Nephron (organoid): ENCODE results near the gene DIDO1.

Experiments
- H3K27ac Mint-ChIP-seq, 3 experiments: 2 replicates each; pipeline ENCODE4 v1.8.0; 2020; ENCODE audit warnings: mixed read lengths in 3 of 3, mild to moderate bottlenecking in 2 of 3, moderate library complexity in 1 of 3
- H3K27me3 Mint-ChIP-seq: 2 replicates; pipeline ENCODE4 v1.8.0; 2021; ENCODE audit warnings: low read depth, mild to moderate bottlenecking, moderate library complexity, mixed read lengths
- H3K36me3 Mint-ChIP-seq: 2 replicates; pipeline ENCODE4 v1.8.0; 2020; ENCODE audit warnings: low read depth, mixed read lengths
- H3K4me1 Mint-ChIP-seq: 2 replicates; pipeline ENCODE4 v1.8.0; 2020; ENCODE audit warnings: mixed read lengths
- H3K4me3 Mint-ChIP-seq, 3 experiments: 2 replicates each; pipeline ENCODE4 v1.8.0; 2020; ENCODE audit warnings: mild to moderate bottlenecking in 3 of 3, mixed read lengths in 3 of 3, moderate library complexity in 2 of 3
- H3K9me3 Mint-ChIP-seq: 2 replicates; pipeline ENCODE4 v1.8.0; 2020; ENCODE audit warnings: mixed read lengths
- TF ChIP-seq, protein P1 (sequence below), 3 experiments: fragments of 200-600 bp; sonication (generic); IDR thresholded peaks; one replicate each; pipeline ENCODE4 v1.5.0; 2021; ENCODE audit warnings: antibody characterized with exemption in 3 of 3; ENCODE audit not compliant: unreplicated experiment in 3 of 3

The DIDO1 gene

DNA sequence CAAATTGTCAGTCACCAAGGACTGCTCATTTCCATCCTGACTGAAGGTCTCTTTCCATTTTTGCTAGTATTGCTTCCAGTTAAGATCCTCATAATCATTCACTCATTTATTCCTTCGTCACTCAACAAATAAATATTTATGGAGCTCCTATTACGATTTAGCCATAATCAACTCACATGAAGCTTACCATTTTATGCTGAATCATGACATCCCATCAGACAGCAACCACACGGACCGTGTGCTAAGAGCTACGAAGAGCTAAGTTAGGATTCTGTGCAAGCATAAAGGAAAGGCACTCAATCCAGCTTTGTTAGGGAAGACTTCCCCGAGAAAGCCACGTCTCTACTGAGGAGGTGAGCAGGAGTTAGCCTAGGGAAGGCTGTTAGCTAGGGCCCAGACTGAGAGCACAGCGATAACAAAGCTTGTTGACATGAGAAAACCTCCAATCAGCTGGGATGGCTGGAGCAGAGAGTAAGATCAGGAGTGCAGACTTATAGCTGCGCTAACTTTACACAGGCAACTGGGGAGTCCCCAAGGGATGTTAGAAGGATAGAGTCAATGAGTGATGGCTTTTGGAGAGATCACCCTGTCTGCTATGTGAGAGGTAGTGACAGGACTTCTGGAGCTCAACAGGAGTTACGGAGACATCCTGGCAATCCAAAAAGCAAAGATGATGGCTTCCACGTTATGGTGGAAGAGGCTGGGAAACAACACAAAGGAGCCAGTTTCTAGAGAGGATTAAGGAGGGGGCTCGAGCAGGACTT lies 9.1 kb upstream of the DIDO1 start:
- TF ChIP-seq, protein P1, sequence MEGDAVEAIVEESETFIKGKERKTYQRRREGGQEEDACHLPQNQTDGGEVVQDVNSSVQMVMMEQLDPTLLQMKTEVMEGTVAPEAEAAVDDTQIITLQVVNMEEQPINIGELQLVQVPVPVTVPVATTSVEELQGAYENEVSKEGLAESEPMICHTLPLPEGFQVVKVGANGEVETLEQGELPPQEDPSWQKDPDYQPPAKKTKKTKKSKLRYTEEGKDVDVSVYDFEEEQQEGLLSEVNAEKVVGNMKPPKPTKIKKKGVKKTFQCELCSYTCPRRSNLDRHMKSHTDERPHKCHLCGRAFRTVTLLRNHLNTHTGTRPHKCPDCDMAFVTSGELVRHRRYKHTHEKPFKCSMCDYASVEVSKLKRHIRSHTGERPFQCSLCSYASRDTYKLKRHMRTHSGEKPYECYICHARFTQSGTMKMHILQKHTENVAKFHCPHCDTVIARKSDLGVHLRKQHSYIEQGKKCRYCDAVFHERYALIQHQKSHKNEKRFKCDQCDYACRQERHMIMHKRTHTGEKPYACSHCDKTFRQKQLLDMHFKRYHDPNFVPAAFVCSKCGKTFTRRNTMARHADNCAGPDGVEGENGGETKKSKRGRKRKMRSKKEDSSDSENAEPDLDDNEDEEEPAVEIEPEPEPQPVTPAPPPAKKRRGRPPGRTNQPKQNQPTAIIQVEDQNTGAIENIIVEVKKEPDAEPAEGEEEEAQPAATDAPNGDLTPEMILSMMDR (IDR thresholded peaks at IDR 0.05; ENCODE audit: unreplicated experiment in 3 of 3), result no peak
- Mint-ChIP-seq H3K4me1 (peaks cover 28% of the 10 kb centered on the region), H3K27me3 (no peaks in the 10 kb centered on the region), H3K9me3 (no peaks in the 10 kb centered on the region), H3K36me3 (peaks cover 4% of the 10 kb centered on the region), H3K4me3 (no peak overlapping the region), H3K27ac (no peak overlapping the region)

DNA sequence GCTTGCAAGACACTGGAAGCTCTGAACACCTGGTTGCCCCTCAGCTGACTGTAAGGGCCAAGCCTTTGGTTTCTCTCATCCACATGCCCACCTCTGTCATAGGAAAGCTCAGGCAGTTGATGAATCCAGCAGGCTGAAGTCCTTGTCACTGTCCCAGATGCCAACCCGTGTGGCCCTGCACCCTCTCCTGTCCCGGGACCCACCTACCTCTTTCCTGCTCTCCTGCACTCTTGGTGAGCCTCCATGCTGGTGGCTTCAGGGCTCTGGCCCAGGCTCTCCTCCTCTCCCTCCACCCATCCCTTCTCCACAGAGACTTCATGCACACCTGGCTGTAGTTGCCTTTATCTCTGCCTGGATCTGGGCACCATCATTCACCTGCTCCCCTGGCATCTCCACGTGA lies 7.7 kb upstream of the DIDO1 start:
- TF ChIP-seq, protein P1 (IDR thresholded peaks at IDR 0.05; ENCODE audit: unreplicated experiment in 3 of 3), result no peak
- H3K27ac Mint-ChIP-seq, result no peak overlapping the region

DNA sequence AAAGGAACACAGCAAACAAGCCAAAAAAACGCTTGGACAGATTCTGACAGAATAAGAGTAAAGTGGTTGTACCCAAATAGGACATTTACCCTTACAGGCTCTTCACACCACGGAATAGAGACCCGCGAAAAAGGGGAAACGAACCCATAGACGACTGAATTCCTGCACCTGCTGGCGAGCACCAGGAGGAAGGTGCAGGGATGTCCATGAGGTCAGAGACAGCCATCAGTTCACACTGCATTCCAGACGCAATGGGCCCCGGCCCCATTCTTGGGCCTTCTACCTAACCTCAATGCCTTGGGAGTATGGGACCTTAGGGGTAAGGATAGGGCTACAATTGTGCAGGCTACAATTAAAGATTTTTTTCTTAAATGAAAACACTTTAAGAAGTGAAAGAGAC lies 5.2 kb upstream of the DIDO1 start:
- H3K36me3 Mint-ChIP-seq, result peaks cover 4% of the 10 kb centered on the region

More for the DNA sequence above, 7.7 kb upstream of the DIDO1 start:
- no peak overlapping the region for H3K4me3 Mint-ChIP-seq
- H3K36me3 Mint-ChIP-seq, result peaks cover 4% of the 10 kb centered on the region
- no peaks in the 10 kb centered on the region for H3K9me3 Mint-ChIP-seq
- no peaks in the 10 kb centered on the region for H3K27me3 Mint-ChIP-seq
- peaks cover 28% of the 10 kb centered on the region for H3K4me1 Mint-ChIP-seq

DNA sequence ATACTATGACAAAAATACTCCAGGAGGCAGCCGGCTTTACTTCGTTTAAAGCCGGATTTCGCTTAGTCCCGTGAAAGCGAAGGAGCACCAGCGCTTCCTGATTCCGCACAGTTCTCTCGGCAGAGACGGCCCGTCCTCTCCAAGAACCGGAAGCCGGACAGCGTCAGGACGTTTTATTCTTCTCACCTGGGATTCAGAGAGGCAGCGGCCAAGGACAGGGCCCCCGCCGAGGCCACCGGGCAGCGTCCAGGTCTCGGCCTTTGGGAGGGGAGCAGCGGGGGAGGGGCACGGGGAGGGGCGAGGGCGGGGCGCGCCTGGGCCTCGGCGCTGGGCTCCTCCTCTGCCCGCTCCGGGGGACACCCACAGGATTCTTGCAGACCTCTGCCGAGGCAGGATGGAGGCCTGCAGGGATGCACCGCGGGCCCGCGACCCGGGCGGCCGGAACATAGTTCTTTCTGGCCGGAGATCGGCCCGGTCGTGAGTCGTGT lies 2.8 kb upstream of the DIDO1 start:
- H3K36me3 Mint-ChIP-seq, result peaks cover 4% of the 10 kb centered on the region

More for the DNA sequence above, 5.2 kb upstream of the DIDO1 start:
- TF ChIP-seq, protein P1 (IDR thresholded peaks at IDR 0.05; ENCODE audit: unreplicated experiment in 3 of 3), result no peak
- H3K27me3 Mint-ChIP-seq, result no peaks in the 10 kb centered on the region
- H3K4me3 Mint-ChIP-seq, result no peak overlapping the region
- H3K27ac Mint-ChIP-seq, result no peak overlapping the region
- H3K9me3 Mint-ChIP-seq, result no peaks in the 10 kb centered on the region
- H3K4me1 Mint-ChIP-seq, result peaks cover 34% of the 10 kb centered on the region

DNA sequence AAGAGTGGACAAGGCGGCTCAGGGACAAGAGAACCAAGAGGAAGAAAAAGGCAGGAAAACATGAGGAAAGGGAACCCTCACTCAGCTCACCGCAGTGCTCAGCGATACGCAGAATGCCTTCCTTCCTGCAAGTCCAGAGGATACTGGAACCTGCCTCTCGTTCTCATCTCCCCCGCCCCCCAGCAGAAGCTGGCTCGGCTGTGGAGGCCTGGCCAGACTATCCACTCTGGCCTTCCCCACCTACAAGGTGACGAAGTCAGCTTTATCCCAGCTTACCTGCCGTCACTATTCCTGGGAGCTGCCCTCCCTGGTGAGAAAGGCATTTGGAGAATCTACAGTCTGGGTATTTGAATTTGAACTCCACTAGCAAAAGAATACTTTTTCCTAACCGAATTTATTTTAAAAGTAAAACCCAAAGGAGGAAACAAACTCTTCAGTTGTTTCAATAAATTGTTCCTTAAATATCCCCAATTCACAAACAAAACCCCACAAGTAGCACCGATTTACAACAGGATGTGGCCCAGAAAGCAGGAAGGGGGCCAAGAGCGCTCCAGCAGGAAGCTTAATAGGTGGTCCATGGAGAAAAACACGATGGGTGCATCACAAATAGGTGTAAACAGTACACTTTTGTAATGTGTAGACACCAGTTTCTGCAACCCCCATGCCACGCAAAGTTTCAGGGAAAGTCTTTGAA lies 2.1 kb upstream of the DIDO1 start:
- TF ChIP-seq, protein P1 (IDR thresholded peaks at IDR 0.05; ENCODE audit: unreplicated experiment in 3 of 3), result no peak
- Mint-ChIP-seq H3K36me3 (peaks cover 4% of the 10 kb centered on the region), H3K4me1 (peaks cover 53% of the 10 kb centered on the region), H3K9me3 (no peaks in the 10 kb centered on the region), H3K27me3 (no peaks in the 10 kb centered on the region), H3K27ac (peak overlapping the region; percentile 58 to 96 (median 72)), H3K4me3 (peak overlapping the region; percentile 94 to 97 (median 95))

More for the DNA sequence above, 2.8 kb upstream of the DIDO1 start:
- no peaks in the 10 kb centered on the region for H3K9me3 Mint-ChIP-seq
- no peaks in the 10 kb centered on the region for H3K27me3 Mint-ChIP-seq
- peak overlapping the region; percentile 94 to 97 (median 95) for H3K4me3 Mint-ChIP-seq
- H3K27ac Mint-ChIP-seq, result peak overlapping the region; percentile 58 to 96 (median 72)
- peaks cover 49% of the 10 kb centered on the region for H3K4me1 Mint-ChIP-seq
- TF ChIP-seq, protein P1 (IDR thresholded peaks at IDR 0.05; ENCODE audit: unreplicated experiment in 3 of 3), result no peak
